NOMO-1 (cell line): ENCODE measurements around the gene TRIM65.

Experiments
- DNase-seq, 2 experiments: peaks; one replicate each; lab custom pipeline; 2025; ENCODE audit not compliant: unreplicated experiment in 2 of 2; lab: John Stamatoyannopoulos, UW

The TRIM65 gene

DNA sequence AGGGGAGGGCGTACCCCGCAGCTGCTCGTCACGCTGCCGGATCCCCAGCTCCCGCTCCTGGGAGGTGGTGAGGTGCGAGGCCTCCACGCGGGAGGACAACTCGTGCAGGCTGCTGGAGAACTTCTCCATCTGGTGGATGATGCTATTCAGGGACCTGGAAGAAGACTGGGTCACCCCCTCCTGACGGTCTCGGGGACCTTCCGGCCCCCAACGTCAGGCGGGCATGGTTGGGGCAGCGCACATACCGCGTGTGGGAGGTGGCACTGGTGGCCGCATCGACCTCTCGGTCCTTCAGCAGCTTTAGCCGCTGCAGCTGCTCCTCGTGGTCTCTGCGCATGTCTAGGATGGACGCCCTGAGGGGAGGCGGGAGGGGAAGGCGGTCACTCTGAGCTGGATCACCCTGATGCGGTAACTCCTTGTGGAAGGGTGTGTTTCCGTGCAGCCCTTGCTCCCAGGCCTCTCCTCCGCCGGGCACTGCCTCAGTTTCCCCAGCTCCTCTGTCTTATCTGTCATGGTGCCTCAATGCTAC is 21.2 kb upstream of the TRIM65 start:
- DNase-seq = no peak

DNA sequence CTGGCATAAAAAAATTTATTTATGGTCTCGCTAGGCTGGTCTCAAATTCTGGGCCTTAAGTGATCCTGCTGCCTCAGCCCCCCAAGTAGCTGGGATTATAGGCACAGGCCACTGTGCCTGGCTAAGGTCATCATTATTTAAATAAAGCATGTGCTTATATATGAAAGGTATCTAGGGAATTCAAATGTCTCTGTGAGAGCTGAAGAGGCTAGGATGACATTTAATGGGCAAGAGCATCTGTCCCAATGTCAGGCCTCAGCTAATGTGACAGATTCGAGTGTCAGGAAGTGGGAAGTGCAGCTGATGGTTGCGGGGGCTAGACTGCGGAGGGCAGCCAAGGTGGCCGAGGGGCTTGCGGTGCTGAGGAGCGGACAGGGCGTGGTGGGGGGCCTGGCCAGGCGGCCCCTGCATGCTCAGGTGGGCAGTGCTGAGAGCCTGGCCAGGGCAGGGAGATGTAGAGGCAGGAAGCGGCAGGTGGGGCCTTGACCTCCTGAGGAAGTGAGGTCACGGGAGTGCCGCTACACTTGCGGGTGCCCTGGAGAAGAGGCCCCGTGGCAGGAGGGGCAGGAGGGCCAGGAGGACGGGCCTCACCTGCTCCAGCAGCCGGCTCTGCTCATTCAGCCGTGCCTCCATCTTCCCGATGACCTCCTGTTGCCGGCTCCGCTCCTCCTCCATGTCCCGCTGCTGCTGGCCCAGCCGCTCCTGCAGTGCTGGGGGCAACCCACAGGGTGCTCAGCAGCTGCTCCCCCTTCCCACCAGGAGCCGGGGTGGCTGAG is 20.6 kb upstream of the TRIM65 start:
- no peak for DNase-seq

DNA sequence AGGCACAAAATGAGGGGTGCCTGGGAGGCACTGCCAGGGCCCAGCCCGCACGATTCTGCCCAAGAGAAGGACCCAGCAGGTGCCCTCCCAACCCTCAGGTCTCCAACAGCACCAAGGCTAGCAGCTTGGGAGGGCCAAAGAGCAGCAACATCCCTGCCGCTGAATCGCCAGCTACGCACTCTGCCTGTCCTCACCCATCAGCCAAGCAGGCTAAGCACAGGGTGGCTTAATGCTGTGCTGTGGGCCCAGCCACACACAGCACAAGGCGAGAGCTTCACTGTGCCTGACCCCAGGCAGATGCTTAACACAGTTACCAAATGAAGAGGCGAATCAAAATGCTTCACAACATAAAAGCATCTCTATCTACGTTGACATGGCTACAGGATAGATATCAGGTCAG is 18.5 kb upstream of the TRIM65 start:
- no peak for DNase-seq

DNA sequence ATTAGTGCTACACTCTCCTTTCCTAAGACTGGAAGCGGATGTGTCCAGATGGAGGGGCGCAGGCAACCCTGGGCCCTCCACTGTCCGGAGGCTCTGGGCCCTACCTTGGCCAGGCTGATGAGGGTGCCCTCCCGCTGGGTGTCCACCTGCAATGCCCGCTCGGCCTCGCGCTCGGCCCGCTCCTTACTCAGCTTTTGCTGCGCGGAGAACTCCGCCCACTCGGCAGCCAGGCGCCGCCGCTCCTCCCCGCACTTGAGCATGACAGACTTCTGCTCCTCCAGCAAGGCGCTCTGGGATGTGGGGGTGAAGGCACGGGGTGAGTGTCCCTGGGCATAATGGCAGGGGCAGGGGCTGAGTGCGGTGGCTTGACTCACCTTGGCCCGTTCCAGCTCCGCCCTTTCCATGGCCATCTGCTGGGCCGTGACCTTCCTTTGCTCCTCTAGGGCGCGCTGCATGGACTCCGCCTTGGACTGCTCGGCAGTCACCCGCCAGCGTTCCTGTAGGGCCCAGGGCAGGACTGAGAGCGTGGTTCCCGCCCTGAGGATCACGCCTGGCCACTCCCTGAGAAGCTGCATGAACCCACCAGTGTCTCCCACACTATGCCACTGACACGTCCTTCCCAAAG is 18.0 kb upstream of the TRIM65 start:
- DNase-seq = no peak

DNA sequence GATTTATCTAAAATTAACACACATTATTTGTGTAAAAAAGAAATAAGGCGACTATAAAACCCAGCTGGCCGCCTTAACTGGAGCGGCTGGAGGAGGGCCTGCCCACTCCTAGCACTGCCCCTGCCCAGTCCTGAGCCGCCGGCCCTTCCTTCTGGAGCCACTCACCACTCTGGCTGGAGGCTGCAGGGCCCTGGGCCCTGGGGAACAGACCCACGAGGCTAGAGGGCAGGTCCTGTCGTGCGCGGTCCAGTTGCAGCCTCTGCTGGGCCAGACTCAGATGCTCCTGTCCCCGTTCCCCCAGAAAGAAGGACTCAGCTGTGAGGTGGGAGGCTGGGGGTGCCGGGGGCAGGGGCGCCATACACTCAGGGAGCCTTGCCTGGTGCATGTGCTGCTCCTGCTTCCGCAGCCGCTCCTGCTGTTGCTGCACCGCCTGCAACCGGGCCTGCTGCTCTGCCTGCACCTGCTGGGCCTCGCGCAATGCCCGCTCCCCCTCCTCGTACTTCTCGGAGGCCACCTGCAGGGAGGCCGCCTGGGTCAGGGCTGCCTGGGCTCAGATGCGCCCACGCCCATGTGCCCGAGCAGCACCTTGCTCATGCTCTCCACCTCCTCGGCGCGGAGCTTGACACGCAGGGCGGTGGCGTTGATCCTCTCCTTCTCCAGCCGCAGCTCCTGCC is 16.9 kb upstream of the TRIM65 start:
- no peak for DNase-seq

DNA sequence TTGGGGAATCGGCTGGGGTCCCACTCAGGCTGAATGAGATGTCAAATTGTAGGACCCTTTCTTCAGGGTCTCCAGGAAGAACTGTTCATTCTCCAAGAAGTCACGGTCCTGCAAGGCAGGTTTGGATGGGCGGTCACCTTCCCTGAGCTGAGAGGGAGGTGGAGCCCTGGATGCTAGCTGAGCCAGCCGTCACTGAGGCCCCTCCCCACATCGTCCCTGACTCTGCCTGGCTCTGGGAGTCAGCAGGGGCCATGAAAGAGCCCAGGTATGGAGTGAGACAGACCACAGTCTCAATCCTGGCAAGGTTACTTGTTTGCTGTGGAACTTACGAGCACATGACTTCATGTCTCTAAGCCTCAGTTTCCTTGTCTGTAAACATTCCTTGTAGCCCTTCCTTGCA is 13.9 kb upstream of the TRIM65 start:
- no peak for DNase-seq

DNA sequence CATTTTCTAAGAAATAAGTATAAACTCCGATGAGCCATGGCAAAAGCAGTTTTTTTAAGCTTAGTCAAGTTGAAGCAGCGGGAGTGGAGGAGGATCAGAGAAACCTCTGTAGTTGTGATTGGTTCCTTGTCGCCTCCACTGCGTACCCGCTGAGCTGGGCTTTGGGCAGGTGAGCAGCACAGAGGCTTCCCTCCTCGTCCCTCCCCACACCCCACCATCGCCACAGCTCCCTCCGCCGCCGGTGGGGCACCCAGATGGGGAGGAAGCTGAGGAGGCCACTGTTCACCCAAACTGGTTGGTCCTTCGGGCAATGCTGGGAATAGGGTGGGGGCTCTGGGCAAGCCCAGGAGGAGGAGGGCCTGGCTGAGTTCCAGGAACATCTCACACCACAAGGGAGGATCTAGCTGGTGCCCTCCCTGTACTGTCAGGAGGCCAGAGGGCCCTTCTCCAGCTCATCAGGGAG is 13.1 kb upstream of the TRIM65 start:
- DNase-seq = no peak

DNA sequence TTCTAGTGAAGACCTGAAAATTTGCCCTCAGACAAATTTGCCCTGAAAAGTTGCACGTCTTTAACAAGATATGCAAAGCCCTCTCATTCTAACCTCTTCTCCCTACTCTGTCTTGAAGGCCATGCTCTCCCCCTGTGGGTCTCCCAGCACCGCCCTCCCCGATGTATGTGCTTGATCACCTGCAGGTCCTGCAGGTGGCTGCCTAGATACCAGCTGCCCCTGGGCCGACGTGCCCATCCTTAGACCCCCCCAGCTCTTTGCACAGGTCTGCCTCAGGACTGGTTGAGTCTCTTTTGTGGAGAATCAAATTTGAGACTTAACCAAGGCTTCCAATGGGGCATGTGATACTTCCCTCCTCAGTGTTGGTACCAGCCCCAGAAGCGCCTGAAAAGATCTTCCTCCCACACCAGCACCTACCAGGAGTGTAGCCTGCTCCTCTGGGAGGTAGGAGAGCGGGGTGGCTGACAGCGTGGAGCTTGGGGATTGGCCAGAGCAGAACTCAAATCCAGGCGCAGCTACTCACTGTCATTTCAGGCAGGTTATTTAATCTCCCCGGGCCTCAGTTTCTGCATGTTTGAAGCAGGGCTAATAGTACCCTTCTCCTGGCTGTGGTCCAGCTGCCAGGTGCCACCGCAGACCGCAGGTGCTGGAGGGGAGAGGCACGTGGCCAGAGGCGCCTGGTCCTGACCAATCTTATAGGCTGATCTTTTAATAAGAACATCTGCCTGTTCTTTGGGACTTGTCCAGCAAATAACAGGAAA is 12.5 kb upstream of the TRIM65 start:
- DNase-seq = no peak

DNA sequence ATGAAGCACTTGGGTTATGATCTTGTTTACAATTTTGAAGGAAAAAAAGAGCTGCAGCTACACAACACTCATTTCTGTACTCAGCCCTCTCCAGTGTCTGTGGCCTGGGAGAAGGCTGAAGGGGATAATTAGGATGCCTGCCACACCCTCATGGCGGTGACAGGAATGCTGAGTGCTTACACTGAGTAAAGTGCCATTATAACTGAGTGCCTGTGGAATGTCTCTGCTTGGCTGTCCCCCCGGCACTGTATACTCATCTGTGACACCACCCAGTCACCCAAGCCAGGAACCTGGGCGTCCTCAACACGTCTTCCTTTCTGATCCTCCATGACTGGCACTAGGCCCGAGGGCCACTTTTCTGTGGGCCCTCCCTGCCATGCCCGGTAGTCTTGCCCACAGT is 11.4 kb upstream of the TRIM65 start:
- no peak for DNase-seq

DNA sequence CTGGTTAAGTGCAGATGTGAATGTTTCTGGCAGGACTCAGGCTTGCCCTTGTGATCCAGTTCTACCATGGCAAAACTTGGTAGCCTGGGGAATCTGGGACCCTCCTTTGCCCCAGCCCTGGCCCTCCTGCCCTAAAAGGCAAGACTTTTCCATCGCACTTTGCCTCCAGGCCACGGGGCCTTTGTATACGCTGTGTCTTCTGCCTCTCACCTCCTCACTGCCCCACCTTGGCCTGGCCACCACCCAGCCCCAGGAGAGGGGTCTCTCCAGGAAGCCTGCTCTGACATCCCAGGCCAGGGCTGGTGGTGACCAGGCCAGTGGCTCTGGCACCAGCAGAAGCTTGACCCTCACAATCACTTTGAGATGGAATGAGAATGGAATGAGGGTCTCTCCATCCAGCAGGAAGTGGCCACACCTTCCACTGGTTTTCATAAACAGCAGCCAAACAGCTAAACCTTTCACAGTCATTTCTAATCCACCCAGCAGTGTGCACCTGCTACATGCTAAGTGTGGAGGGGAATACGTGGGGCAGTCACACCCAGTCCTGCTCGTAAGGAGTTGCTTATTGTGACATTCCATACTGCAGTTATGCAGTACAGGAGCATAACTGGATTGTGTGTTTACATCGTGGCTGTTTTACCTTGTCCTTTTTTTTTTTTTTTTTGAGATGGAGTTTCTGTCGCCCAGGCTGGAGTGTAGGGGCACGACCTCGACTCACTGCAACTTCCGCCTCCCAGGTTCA is 9.6 kb upstream of the TRIM65 start:
- DNase-seq = no peak

DNA sequence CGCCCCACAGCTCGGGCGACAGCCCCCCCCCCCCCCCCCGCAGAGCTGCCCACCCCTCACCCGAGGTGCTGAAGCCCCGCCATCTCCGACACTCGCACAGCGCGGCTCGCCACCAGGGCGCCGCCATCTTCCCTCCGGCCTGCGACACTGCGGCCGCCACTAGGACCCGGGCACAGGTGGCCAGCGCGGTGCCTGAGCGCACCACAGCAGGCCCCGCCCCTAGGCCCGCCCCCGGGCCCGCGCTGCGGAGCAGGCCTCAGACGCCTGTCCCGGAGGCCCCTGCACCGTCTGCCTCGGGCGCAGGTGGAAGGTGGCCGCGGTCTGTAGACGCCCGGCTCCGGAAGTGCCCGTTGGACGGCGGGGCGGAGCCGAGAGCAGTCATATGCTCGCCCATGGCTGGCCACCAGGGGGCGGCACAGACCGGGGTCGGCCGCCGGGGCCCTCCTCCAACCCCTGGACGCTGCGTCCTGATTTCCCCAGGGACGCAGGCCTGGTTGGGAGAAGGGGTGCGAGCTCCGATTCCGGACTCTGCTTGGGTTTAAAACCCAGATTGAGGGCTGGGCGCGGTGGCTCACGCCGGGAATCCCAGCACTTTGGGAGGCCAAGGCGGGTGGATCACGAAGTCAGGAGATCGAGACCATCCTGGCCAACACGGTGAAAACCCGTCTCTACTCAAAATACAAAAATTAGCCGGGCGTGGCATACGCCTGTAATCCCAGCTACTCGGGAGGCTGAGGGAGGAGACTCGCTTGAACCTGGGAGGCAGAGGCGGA is 8.2 kb upstream of the TRIM65 start, which contains the start of gene MRPL38:
MRPL38 (minus strand) TSS at position 136 of the 773 bp plus-strand sequence; CDS start at position 127, 9 bp downstream.
- DNase-seq = peak; percentile 96

DNA sequence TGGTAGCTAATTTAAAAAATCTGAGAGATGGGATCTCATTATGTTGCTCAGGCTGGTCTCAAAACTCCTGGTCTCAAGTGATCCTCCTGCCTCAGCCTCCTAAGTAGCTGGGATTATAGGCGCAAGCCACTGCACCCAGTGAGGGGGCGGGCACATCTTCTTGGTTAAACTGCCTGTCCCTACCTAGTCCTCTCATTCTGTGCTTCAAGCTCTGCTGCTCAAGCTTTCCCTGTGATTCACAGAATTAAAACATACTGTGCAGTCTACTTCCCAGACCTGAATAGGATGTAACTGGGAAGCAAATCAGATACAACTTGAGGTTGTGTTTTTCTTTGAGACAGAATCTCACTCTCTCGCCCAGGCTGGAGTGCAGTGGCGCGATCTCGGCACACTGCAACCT is 5.7 kb upstream of the TRIM65 start:
- no peak for DNase-seq

DNA sequence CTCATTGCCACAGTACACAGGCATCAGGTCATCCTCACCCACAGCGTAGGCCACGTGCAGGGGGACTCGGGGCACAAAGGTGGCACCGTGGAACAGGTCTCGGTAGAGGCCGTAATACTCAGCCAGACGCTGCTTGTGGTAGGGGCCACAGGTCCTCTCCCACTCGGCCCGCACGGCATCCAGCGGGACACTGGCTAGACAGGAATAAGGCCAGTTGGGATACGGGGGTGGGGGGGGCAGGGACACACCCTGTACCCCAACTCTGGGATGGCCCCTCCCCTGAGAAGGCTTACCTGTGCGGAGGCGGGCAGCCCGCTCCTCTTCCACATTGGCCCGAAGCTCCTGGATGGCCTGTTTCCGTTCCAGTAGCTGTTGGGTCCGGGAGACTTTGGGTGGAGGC is 5.0 kb upstream of the TRIM65 start:
- DNase-seq = no peak

DNA sequence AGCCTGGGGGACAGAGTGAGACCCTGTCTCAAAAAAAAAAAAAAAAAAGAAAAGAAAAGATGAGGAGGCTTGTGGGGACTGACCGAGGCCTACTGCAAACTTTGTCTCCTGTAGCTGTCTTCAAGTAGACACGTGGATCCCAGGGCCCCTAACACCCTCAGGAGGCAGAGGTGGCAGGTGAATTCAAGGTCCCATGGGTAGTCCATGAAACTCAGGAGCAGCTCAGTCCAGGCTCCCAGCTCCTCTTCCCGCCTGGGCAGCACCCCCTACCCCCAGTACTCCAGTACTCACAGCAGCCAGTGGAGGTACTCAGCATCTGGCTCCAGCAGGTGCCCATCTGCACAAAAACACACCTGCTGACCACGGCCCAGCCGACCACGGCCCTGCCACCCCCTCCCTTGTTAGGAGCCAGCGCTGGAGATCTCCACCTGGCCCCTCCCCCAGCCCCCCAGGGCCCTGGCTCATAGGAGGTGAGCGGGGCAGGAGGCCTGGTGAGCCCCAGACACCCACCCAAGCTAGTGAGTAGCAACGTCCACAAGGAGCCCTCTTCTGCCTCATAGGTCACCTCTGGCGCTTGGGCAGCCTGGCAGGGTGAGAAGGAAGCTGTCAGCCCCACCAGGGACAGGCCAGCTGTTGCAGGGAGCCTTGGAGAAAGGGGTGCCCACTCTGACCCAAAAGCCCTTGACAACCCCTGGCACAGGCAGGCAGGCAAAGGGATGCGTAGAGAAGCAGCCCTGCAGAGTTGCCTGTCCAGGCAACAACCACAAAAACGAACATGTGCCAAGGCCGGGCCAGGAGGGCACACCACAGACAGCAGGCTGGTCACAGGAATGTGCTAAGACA is 4.2 kb upstream of the TRIM65 start:
- DNase-seq = no peak

DNA sequence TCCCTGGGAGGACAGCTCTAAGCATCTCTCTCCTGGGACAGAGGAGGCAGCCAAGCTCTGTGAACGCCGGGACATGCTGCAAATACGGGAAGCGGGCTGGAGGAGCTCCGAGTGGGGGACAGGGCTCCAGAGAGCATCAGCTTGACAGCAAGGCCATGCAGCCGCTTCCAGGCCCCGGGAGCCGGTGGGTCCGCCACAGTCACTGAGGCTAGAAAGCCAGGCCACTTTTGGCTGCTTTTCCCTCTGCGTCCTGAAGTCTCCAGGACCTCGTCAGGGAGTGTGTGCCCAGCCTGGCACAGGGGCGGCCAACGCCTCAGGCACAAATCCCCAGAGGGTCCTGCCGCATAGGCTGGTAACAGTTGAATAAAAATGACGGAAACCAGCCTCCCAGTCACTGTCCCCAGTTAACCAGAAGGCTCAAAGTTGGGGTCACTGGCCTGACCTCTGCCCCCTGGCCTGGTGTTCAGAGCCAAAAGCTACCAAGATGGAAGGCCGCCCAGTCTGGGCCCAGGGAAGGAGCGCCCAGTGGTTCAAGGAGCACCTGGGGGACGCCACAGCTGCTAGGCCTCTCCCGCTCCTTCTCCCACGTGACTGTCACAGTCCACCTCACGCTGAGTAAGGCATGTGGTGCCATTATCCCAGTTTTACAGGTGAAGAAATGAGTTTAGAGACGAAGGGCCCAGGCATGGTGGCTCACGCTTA is 3.2 kb upstream of the TRIM65 start:
- DNase-seq = no peak

DNA sequence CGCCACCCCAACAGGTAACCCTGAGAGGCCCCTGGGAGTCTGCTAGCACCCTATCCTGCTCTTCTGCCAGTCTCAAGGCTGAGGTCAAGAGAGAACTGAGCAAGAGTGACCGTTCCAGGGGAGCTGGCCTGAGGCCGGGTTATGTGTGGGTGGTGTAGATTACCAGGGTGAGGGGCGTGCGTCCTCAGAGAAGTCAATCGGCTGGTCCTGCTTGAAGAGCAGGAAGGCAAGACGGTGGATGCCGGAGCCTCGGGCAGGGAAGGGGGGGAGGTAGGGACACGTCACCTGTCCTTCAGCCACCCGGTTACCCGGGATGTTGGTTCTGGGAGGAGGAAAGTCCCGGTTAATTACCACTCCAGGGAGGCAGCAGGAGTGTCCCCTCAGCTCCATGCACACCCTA is 2.6 kb upstream of the TRIM65 start:
- no peak for DNase-seq

DNA sequence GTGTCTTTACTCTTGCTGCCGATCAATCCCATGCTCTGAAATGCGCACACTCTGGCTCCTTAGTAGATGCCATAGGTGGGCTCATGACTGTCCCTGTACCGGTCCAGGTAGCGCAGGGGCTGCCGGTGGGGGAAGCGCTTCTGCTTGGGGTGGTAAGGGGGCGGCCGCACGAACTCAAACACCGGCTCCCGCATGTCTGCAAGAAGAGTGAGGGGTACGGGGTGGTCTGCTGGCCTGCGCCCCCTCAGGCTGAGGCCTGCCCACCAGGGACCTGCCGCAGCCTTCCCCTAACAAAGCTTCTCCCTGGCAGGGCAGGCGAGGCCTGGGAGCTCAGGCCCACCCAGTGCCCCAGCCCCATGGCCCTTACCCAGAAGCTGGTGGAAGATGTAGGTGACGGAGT is 2.0 kb upstream of the TRIM65 start:
- DNase-seq = no peak

DNA sequence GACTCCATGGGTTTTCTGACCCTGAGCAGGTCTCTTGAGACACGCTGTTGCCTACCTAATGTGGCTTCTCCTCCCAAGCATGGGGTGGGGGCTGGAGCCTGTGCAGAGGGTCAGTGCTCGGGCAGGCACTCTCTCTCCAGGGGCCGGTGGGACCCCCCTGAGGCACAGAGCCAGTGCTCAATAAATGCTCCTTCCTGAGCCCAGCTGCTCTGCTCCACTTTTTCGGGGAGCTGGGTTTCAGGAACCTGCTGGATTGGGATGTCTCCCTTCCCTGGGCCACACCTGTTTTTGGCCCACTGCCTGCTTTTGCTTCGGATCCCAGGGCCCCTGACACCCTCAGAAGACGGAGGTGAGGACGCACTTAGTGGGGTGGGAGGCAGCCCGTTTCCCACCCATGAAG is 1.3 kb upstream of the TRIM65 start:
- no peak for DNase-seq
